CD4-positive, alpha-beta T cell (primary cell): ENCODE results near the gene CXXC1. TPM values are rescaled to one million over a fixed set of nuclear protein-coding genes. Genes with fewer than 3 reads are reported as not detected.

Source experiments
- ATAC-seq: fragments of 200-7000 bp; cut with Tn5 transposase; one replicate; pipeline ENCODE4 v1.10.0; 2022; ENCODE audit warnings: mild to moderate bottlenecking; ENCODE audit not compliant: poor library complexity
- CTCF ChIA-PET: fragments of 350-600 bp; sonication (Branson Sonifier 250); formaldehyde crosslinking; loops from one replicate; lab custom pipeline; 2021; ENCODE audit warnings: antibody characterized with exemption, inconsistent platforms; lab: Charles Lee
- POLR2A ChIA-PET: fragments of 350-600 bp; sonication (Branson Sonifier 250); formaldehyde crosslinking; loops from one replicate; lab custom pipeline; 2021; ENCODE audit warnings: antibody characterized with exemption, inconsistent platforms; lab: Charles Lee
- DNase-seq, 14 experiments: peaks; one replicate each; pipeline ENCODE4 v3.0.0-alpha.2; 2013 to 2020; ENCODE audit warnings: mixed read lengths in 2 of 14
- H3K27ac ChIP-seq, 2 donors: one replicate each; pipeline versions ENCODE4 v1.5.1 to v1.7.0; 2013; ENCODE audit warnings: low read length in 2 of 2, low read depth in 1 of 2, mild to moderate bottlenecking in 1 of 2
- H3K27me3 ChIP-seq, 2 experiments: 1 replicate in 1 of 2; 2 replicates in 1 of 2; pipeline versions ENCODE4 v1.6.1 to v1.7.0; 2013; ENCODE audit warnings: low read length in 2 of 2, control low read depth in 1 of 2, mild to moderate bottlenecking in 1 of 2, moderate library complexity in 1 of 2; ENCODE audit not compliant: insufficient read depth in 2 of 2, control insufficient read depth in 1 of 2
- H3K36me3 ChIP-seq: one replicate; pipeline ENCODE4 v1.6.1; 2013; ENCODE audit warnings: low read length, control low read depth; ENCODE audit not compliant: insufficient read depth
- H3K4me1 ChIP-seq: one replicate; pipeline ENCODE4 v1.6.1; 2013; ENCODE audit warnings: low read length, control low read depth; ENCODE audit not compliant: insufficient read depth
- H3K4me3 ChIP-seq: one replicate; pipeline ENCODE4 v1.5.1; 2013; ENCODE audit warnings: mild to moderate bottlenecking, low read length, moderate library complexity
- H3K9me3 ChIP-seq, 2 experiments: 1 replicate in 1 of 2; 2 replicates in 1 of 2; pipeline versions ENCODE4 v1.6.1 to v1.7.0; 2013; ENCODE audit warnings: low read length in 2 of 2, mild to moderate bottlenecking in 2 of 2, control low read depth in 1 of 2, moderate library complexity in 1 of 2; ENCODE audit not compliant: control insufficient read depth in 1 of 2, insufficient read depth in 1 of 2
- H3K27ac Mint-ChIP-seq: one replicate; pipeline ENCODE4 v1.8.0; 2020; ENCODE audit warnings: mixed read lengths
- H3K27me3 Mint-ChIP-seq: one replicate; pipeline ENCODE4 v1.8.0; 2021; ENCODE audit warnings: mixed read lengths
- H3K36me3 Mint-ChIP-seq: one replicate; pipeline ENCODE4 v1.8.0; 2021; ENCODE audit warnings: low read depth, mixed read lengths
- H3K4me1 Mint-ChIP-seq: one replicate; pipeline ENCODE4 v1.8.0; 2021; ENCODE audit warnings: low read depth, mixed read lengths
- H3K4me3 Mint-ChIP-seq: one replicate; pipeline ENCODE4 v1.8.0; 2020; ENCODE audit warnings: mild to moderate bottlenecking, mixed read lengths
- H3K9me3 Mint-ChIP-seq: one replicate; pipeline ENCODE4 v1.8.0; 2020; ENCODE audit warnings: mixed read lengths
- CTCF ChIP-seq: fragments of 200-600 bp; IDR thresholded peaks from one replicate; pipeline ENCODE4 v1.8.0; 2022; ENCODE audit warnings: antibody characterized with exemption, mild to moderate bottlenecking
- intact Hi-C, 2 experiments: fragments of 100-400 bp; cut with DNase I in 1 of 2; cut with micrococcal nuclease in 1 of 2; formaldehyde crosslinking; loops; one replicate each; pipeline versions ENCODE4 v1.15.1 to v1.9.0; 2023 to 2025; cut with DNase I, micrococcal nuclease
- total RNA-seq, 174 experiments: library from RNA in 2 of 174; stranded (reverse) in 2 of 174; gene quantifications; one replicate each; pipeline ENCODE4 v1.2.3 and lab custom pipeline; 2021 to 2026

The CXXC1 gene
- total RNA-seq, 2 experiments from 2014 or later = 120 to 128 TPM

- POLR2A ChIA-PET = no interaction called here
These were observed 7.7 kb downstream of the CXXC1 start for GRCh38 chr18:50279752-50280151.

GRCh38 chr18:50277942-50278341 lies 9.6 kb downstream of the CXXC1 start:
- H3K9me3 ChIP-seq = peaks cover 0 to 5% of the 10 kb centered on the region in 2 experiments
- no peaks in the 10 kb centered on the region for H3K27me3 Mint-ChIP-seq
- POLR2A ChIA-PET = no interaction called here
- H3K9me3 Mint-ChIP-seq = no peaks in the 10 kb centered on the region
- no peak for DNase-seq
- H3K36me3 ChIP-seq = peaks cover 66% of the 10 kb centered on the region
- peaks cover 22% of the 10 kb centered on the region for H3K4me1 ChIP-seq
- CTCF ChIA-PET = interaction anchor here (0.6 to 1.8 kb wide), 2 partner anchors 9 to 13 kb away, joined by 3 to 6 read pairs; no protein-coding TSS in a partner anchor
- ATAC-seq = no peak
- H3K4me3 ChIP-seq = no peak overlapping the region
- peak overlapping the region; percentile 42 for H3K4me3 Mint-ChIP-seq
- TF ChIP-seq CTCF = no peak
- no peak overlapping the region for H3K27ac Mint-ChIP-seq
- H3K36me3 Mint-ChIP-seq = peaks cover 87% of the 10 kb centered on the region
- intact Hi-C loops = no loop called here
- peaks cover 33% of the 10 kb centered on the region for H3K4me1 Mint-ChIP-seq
- no peaks in the 10 kb centered on the region for H3K27me3 ChIP-seq
- no peak overlapping the region for H3K27ac ChIP-seq

More at GRCh38 chr18:50279752-50280151, 7.7 kb downstream of the CXXC1 start:
- Histone ChIP-seq H3K9me3 (peaks cover 0 to 5% of the 10 kb centered on the region in 2 experiments), H3K4me3 (no peak overlapping the region), H3K27ac (no peak overlapping the region), H3K4me1 (peaks cover 22% of the 10 kb centered on the region), H3K27me3 (no peaks in the 10 kb centered on the region), H3K36me3 (peaks cover 66% of the 10 kb centered on the region)
- CTCF ChIA-PET = no interaction called here
- Mint-ChIP-seq H3K9me3 (no peaks in the 10 kb centered on the region), H3K27me3 (no peaks in the 10 kb centered on the region), H3K27ac (peak overlapping the region; percentile 98), H3K36me3 (peaks cover 87% of the 10 kb centered on the region), H3K4me1 (peaks cover 33% of the 10 kb centered on the region), H3K4me3 (peak overlapping the region; percentile 100)
- DNase-seq (peak in 1 of 14 experiments; percentile 20), ATAC-seq (no peak)
- intact Hi-C loops = loop anchor here (2.0 to 10.0 kb wide), 5 partner anchors 13 to 915 kb away; partner anchors contain the start of genes ACAA2 (in 1 of the 2), CFAP53 (in 1 of the 2), MEX3C (in 1 of the 2) and SKA1 (in 1 of the 2)
- TF ChIP-seq CTCF = no peak

DNA sequence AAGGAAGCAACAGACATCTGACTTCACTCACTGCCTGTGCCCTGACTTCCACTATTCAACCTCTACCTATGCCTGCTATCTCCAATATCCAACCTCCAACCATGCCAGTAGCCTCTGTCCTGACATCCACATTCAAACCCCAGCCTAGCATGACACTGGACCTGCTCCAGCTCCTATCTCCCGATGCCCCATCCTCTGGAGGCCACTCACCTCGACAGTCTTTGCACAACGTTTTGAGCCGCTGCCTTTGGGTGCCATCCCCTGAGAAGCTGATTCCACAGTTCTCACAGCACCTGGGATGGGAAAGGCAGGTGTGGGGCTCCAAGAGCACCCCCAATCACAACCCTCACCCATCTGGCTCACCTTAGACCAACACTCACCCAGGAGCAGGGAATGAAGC lies 11.0 kb downstream of the CXXC1 start:
- Histone ChIP-seq H3K27me3 (no peaks in the 10 kb centered on the region), H3K4me3 (no peak overlapping the region), H3K9me3 (no peaks in the 10 kb centered on the region), H3K4me1 (peaks cover 14% of the 10 kb centered on the region), H3K36me3 (peaks cover 73% of the 10 kb centered on the region), H3K27ac (no peak overlapping the region)
- Mint-ChIP-seq H3K9me3 (no peaks in the 10 kb centered on the region), H3K27me3 (no peaks in the 10 kb centered on the region), H3K36me3 (peaks cover 89% of the 10 kb centered on the region), H3K4me3 (no peak overlapping the region), H3K27ac (no peak overlapping the region), H3K4me1 (peaks cover 29% of the 10 kb centered on the region)
- intact Hi-C loops = no loop called here
- POLR2A ChIA-PET = no interaction called here
- TF ChIP-seq CTCF = no peak
- DNase-seq (no peak), ATAC-seq (no peak)
- CTCF ChIA-PET = no interaction called here
